ENCODE measurements around the gene DTX3L. TPM values are rescaled to one million over a fixed set of nuclear protein-coding genes. Genes with fewer than 3 reads are reported as not detected.

Gene DTX3L
- total and polyA plus RNA-seq, 2 experiments from 2014 or later: 1.8 to 6.8 TPM

- no peaks in the 10 kb centered on the region for H3K4me1 ChIP-seq (ENCODE audit: insufficient read depth)
- ATAC-seq: no peak
- H2AFZ ChIP-seq: no peak overlapping the region
- H3K9me2 ChIP-seq (ENCODE audit: insufficient read depth): no peaks in the 10 kb centered on the region
- no peak for TF ChIP-seq NANOG (IDR thresholded peaks at IDR 0.05; ENCODE audit: borderline replicate concordance)
- TF ChIP-seq ZNF114 (CRISPR knock-in tag; IDR thresholded peaks at IDR 0.05): no peak
- TF ChIP-seq EZH2 (IDR thresholded peaks at IDR 0.05; ENCODE audit: low read depth, unreplicated experiment): no peak
- no peak for TF ChIP-seq ZNF462 (CRISPR knock-in tag; IDR thresholded peaks at IDR 0.05)
- TF ChIP-seq JUNB (IDR thresholded peaks at IDR 0.05; ENCODE audit: unreplicated experiment): no peak
- no peak for TF ChIP-seq REST (IDR thresholded peaks at IDR 0.05; ENCODE audit: unreplicated experiment)
- TF ChIP-seq POLR2AphosphoS5 (IDR thresholded peaks at IDR 0.05; ENCODE audit: low read depth): no peak
- no peak for DNase-seq (ENCODE audit: low spot score)
- no peaks in the 10 kb centered on the region for H3K79me2 ChIP-seq (replicated peaks; ENCODE audit: insufficient read depth)
- H3K27ac Mint-ChIP-seq: no peak overlapping the region
- peaks cover 2% of the 10 kb centered on the region for H3K27me3 Mint-ChIP-seq (ENCODE audit: insufficient read depth, low read depth, poor library complexity)
- H3K27ac ChIP-seq (ENCODE audit: low read depth): no peak overlapping the region
- no peak overlapping the region for H3K4me2 ChIP-seq
- no peaks in the 10 kb centered on the region for H3K36me3 Mint-ChIP-seq (ENCODE audit: low read depth)
- H3K4me3 Mint-ChIP-seq: no peak overlapping the region
- peaks cover 2% of the 10 kb centered on the region; the same call in 2 of the 3 replicates for H3K4me1 Mint-ChIP-seq
- no peaks in the 10 kb centered on the region for H4K20me1 ChIP-seq (replicated peaks; ENCODE audit: insufficient read depth)
- H3K27me3 ChIP-seq (ENCODE audit: insufficient read depth): no peaks in the 10 kb centered on the region
- no peaks in the 10 kb centered on the region for H3K9me3 Mint-ChIP-seq
- no peaks in the 10 kb centered on the region for H3F3A ChIP-seq (replicated peaks; ENCODE audit: low read depth)
- H3K4me3 ChIP-seq: no peak overlapping the region
- H3K36me3 ChIP-seq (ENCODE audit: insufficient read depth): no peaks in the 10 kb centered on the region
Observed at GRCh38 chr3:122530164-122530563, 34.0 kb upstream of the DTX3L start.
